Measurements from ENCODE around the gene PLCB2.

DNA sequence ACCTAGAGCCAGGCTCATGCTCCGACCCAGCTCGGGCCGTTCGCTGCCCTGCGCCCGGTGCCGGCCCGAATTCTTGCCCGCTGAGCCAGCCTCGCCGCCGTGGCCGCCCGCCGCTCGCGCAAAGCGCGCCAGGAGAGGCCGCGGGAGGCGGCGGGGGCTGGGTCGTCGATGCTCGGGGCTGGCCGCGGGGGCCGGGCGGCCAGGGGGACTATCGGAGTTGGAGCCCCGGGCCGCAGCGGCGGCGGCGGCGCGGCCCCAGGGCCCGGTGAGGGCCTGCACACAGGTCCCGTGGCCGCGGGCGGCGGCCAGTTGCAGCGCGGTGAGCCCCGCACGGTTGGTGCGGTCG, 26.0 kb downstream of the PLCB2 start:
- TF ChIP-seq, protein P1, sequence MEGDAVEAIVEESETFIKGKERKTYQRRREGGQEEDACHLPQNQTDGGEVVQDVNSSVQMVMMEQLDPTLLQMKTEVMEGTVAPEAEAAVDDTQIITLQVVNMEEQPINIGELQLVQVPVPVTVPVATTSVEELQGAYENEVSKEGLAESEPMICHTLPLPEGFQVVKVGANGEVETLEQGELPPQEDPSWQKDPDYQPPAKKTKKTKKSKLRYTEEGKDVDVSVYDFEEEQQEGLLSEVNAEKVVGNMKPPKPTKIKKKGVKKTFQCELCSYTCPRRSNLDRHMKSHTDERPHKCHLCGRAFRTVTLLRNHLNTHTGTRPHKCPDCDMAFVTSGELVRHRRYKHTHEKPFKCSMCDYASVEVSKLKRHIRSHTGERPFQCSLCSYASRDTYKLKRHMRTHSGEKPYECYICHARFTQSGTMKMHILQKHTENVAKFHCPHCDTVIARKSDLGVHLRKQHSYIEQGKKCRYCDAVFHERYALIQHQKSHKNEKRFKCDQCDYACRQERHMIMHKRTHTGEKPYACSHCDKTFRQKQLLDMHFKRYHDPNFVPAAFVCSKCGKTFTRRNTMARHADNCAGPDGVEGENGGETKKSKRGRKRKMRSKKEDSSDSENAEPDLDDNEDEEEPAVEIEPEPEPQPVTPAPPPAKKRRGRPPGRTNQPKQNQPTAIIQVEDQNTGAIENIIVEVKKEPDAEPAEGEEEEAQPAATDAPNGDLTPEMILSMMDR (IDR thresholded peaks at IDR 0.05), result no peak
- no peak for TF ChIP-seq POLR2A (IDR thresholded peaks at IDR 0.05)

Measured in lower leg skin (tissue), 3 donors.